ENCODE measurements around the gene CCDC3. TPM values are rescaled to one million over a fixed set of nuclear protein-coding genes. Genes with fewer than 3 reads are reported as not detected.

The CCDC3 gene
- total RNA-seq, 4 donors from 2014 or later = 6.1 to 57.4 (median 21.6) TPM

GRCh38 chr10:12943425-12943824 is 58.1 kb downstream of the CCDC3 start:
- Histone ChIP-seq H3K27me3 (no peaks in the 10 kb centered on the region), H3K9me3 (no peaks in the 10 kb centered on the region), H3K4me3 (no peak overlapping the region), H3K36me3 (no peaks in the 10 kb centered on the region), H3K27ac (no peak overlapping the region), H3K4me1 (no peaks in the 10 kb centered on the region)
- DNase-seq = no peak
- intact Hi-C loops (cut with DNase I; ENCODE audit: low total_unique reads) (no loop called here), in situ Hi-C loops (cut with MboI; ENCODE audit: low sequenced_read_pairs in 4 of 4) (no loop called here)
- TF ChIP-seq POLR2A (IDR thresholded peaks at IDR 0.05) (no peak), CTCF (IDR thresholded peaks at IDR 0.05 in 4 of 5, conservative IDR thresholded peaks at IDR 0.05 in 1 of 5) (no peak)
- ATAC-seq = no peak

- Histone ChIP-seq H3K4me1 (no peaks in the 10 kb centered on the region), H3K36me3 (no peaks in the 10 kb centered on the region), H3K4me3 (no peak overlapping the region), H3K9me3 (no peaks in the 10 kb centered on the region), H3K27me3 (no peaks in the 10 kb centered on the region), H3K27ac (no peak overlapping the region)
- TF ChIP-seq POLR2A (IDR thresholded peaks at IDR 0.05) (no peak), CTCF (IDR thresholded peaks at IDR 0.05 in 4 of 5, conservative IDR thresholded peaks at IDR 0.05 in 1 of 5) (no peak)
- in situ Hi-C loops (cut with MboI; ENCODE audit: low sequenced_read_pairs in 4 of 4) (no loop called here), intact Hi-C loops (cut with DNase I; ENCODE audit: low total_unique reads) (no loop called here)
- ATAC-seq (no peak), DNase-seq (no peak)
Observed at GRCh38 chr10:12941966-12942365, 59.5 kb downstream of the CCDC3 start.

DNA sequence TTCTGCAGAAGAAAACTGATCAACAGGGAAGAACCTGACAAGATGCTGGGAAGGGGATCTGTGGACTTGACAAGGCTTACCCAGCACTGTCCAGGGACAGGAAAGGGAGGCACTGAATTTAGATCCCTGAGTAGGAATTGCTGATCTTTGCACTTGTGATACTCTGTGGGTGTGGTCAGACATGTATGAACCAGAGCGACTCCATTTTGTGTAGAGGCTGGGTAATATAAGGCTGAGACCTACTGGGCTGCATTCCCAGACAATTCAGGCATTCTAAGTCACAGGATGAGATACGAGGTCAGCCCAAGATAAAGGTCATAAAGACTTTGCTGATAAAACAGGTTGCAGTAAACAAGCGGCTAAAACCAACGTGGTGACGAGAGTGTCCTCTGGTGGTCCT is 60.7 kb downstream of the CCDC3 start:
- no peak for DNase-seq
- intact Hi-C loops (cut with DNase I; ENCODE audit: low total_unique reads) (no loop called here), in situ Hi-C loops (cut with MboI; ENCODE audit: low sequenced_read_pairs in 4 of 4) (no loop called here)
- TF ChIP-seq POLR2A (IDR thresholded peaks at IDR 0.05) = no peak
- no peak for TF ChIP-seq CTCF (IDR thresholded peaks at IDR 0.05 in 4 of 5, conservative IDR thresholded peaks at IDR 0.05 in 1 of 5)
- no peak for ATAC-seq
- Histone ChIP-seq H3K4me3 (no peak overlapping the region), H3K27ac (no peak overlapping the region), H3K4me1 (no peaks in the 10 kb centered on the region), H3K36me3 (no peaks in the 10 kb centered on the region), H3K9me3 (no peaks in the 10 kb centered on the region), H3K27me3 (no peaks in the 10 kb centered on the region)

GRCh38 chr10:12938271-12938670 is 63.2 kb downstream of the CCDC3 start:
- H3K4me1 ChIP-seq = no peaks in the 10 kb centered on the region
- in situ Hi-C loops (cut with MboI; ENCODE audit: low sequenced_read_pairs in 4 of 4) (no loop called here), intact Hi-C loops (cut with DNase I; ENCODE audit: low total_unique reads) (no loop called here)
- H3K9me3 ChIP-seq = no peaks in the 10 kb centered on the region
- no peak for ATAC-seq
- no peak overlapping the region for H3K27ac ChIP-seq
- H3K36me3 ChIP-seq = no peaks in the 10 kb centered on the region
- no peaks in the 10 kb centered on the region for H3K27me3 ChIP-seq
- DNase-seq = no peak
- no peak overlapping the region for H3K4me3 ChIP-seq
- TF ChIP-seq POLR2A (IDR thresholded peaks at IDR 0.05) (no peak), CTCF (IDR thresholded peaks at IDR 0.05 in 4 of 5, conservative IDR thresholded peaks at IDR 0.05 in 1 of 5) (no peak)

DNA sequence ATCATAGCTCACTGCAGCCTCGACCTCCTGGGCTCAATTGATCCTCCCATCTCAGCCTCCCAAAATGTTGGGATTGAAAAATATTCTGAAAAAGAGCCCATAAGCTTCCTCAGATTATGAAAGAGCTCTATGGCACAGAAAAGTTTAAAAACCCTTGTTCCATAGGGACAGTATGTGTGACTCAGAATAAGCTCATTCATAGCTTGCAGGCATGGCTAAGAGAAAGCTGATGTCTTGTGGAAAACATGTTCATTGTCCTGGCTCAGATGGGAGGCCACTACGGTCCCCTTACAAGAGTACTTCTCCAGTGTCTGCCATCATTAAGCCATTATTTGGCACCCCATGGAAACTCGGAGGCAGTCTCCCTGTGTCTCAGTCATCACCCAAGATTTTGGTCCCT is 64.0 kb downstream of the CCDC3 start:
- no peak for ATAC-seq
- intact Hi-C loops (cut with DNase I; ENCODE audit: low total_unique reads) (no loop called here), in situ Hi-C loops (cut with MboI; ENCODE audit: low sequenced_read_pairs in 4 of 4) (no loop called here)
- Histone ChIP-seq H3K27me3 (no peaks in the 10 kb centered on the region), H3K4me3 (no peak overlapping the region), H3K36me3 (no peaks in the 10 kb centered on the region), H3K4me1 (no peaks in the 10 kb centered on the region), H3K27ac (no peak overlapping the region), H3K9me3 (no peaks in the 10 kb centered on the region)
- no peak for TF ChIP-seq POLR2A (IDR thresholded peaks at IDR 0.05)
- TF ChIP-seq CTCF (IDR thresholded peaks at IDR 0.05 in 4 of 5, conservative IDR thresholded peaks at IDR 0.05 in 1 of 5) = no peak
- no peak for DNase-seq
